Measurements from ENCODE around the gene CDC25B. TPM values are rescaled to one million over a fixed set of nuclear protein-coding genes. Genes with fewer than 3 reads are reported as not detected.
"Not testable (repeated sequence)": the region's sequence is repeated elsewhere in the genome, so short reads cannot be mapped to it uniquely, and the experiment has no call there.

Gene CDC25B
- total and polyA plus RNA-seq, 4 donors, result 4.4 to 12.9 (median 9.2) TPM

DNA sequence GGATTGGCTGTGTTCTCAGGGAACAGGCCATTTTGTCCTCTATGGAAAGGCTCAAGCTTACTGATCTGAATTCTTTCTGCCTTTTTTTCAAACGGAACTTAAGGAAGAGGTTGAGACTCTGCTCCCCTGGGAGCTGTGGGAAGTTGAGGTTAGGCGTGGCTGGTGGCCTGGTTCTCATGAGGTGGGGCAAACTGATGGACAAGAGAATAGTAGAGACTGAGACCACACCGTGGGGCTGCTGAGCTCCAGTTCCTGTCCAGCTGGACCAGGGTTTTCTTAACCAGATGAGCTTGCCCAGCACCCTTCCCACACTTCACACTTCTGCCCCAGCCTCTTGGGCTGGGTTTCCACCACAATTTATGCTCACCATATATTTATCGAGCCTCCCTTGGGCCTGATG, 30.3 kb downstream of the CDC25B start:
- peaks cover 3 to 48% (median 20%) of the 10 kb centered on the region in 4 donors for H3K36me3 ChIP-seq (ENCODE audit: control insufficient read depth in 4 of 4, insufficient read depth in 3 of 4, low read depth in 1 of 4, low read length in 3 of 4)
- WGBS, result 87% methylated on average over 4 of the region's 4 CpGs

DNA sequence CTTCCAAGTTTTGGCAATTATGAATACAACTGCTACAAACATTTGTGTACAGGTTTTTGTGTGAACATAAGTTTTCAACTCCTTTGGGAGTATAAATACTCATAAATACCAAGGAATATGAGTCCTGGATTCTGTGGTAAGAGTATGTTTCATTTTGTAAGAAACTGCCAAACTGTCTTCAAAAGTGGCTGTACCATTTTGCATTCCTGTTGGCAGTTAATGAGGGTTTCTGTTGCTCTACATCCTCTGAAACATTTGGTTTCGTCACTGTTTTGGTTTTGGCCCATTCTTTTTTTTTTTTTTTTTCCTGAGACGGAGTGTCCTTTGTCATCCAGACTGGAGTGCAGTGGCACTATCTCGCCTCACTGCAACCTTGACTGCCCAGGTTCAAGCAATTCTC, 32.7 kb downstream of the CDC25B start:
- no peak overlapping the region for H3K4me3 ChIP-seq (ENCODE audit: low read depth in 1 of 3, low read length in 3 of 3)
- TF ChIP-seq ZBTB33 (IDR thresholded peaks at IDR 0.05), result no peak
- TF ChIP-seq HNF4A (conservative IDR thresholded peaks at IDR 0.05), result no peak
- no peak for TF ChIP-seq RXRA (IDR thresholded peaks at IDR 0.05)
- TF ChIP-seq, protein P1, sequence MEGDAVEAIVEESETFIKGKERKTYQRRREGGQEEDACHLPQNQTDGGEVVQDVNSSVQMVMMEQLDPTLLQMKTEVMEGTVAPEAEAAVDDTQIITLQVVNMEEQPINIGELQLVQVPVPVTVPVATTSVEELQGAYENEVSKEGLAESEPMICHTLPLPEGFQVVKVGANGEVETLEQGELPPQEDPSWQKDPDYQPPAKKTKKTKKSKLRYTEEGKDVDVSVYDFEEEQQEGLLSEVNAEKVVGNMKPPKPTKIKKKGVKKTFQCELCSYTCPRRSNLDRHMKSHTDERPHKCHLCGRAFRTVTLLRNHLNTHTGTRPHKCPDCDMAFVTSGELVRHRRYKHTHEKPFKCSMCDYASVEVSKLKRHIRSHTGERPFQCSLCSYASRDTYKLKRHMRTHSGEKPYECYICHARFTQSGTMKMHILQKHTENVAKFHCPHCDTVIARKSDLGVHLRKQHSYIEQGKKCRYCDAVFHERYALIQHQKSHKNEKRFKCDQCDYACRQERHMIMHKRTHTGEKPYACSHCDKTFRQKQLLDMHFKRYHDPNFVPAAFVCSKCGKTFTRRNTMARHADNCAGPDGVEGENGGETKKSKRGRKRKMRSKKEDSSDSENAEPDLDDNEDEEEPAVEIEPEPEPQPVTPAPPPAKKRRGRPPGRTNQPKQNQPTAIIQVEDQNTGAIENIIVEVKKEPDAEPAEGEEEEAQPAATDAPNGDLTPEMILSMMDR (IDR thresholded peaks at IDR 0.05; ENCODE audit: low read depth, low read length, missing input control), result no peak
- no peak for TF ChIP-seq SP1 (IDR thresholded peaks at IDR 0.05)
- H3K27me3 ChIP-seq (ENCODE audit: control insufficient read depth in 4 of 4, insufficient read depth in 4 of 4, low read length in 3 of 4), result no peaks in the 10 kb centered on the region
- no peaks in the 10 kb centered on the region for H3K9me3 ChIP-seq (ENCODE audit: control insufficient read depth in 4 of 4, low read length in 3 of 4)
- WGBS, result 91% methylated on average over 3 of the region's 3 CpGs
- no peak overlapping the region for H3K27ac ChIP-seq (ENCODE audit: low read depth in 1 of 2, low read length in 2 of 2)
- no peaks in the 10 kb centered on the region for H3K4me1 ChIP-seq (ENCODE audit: control insufficient read depth in 4 of 4, insufficient read depth in 4 of 4, low read length in 3 of 4)
- H3K36me3 ChIP-seq (ENCODE audit: control insufficient read depth in 4 of 4, insufficient read depth in 3 of 4, low read depth in 1 of 4, low read length in 3 of 4), result peaks cover 1 to 33% (median 12%) of the 10 kb centered on the region in 4 donors
- DNase-seq (ENCODE audit: low spot score), result no peak
- no peak overlapping the region for H3K9ac ChIP-seq (ENCODE audit: low read depth in 1 of 2, low read length in 2 of 2)

More for the DNA sequence above, 30.3 kb downstream of the CDC25B start:
- Histone ChIP-seq H3K4me3 (ENCODE audit: low read depth in 1 of 3, low read length in 3 of 3) (no peak overlapping the region), H3K9ac (ENCODE audit: low read depth in 1 of 2, low read length in 2 of 2) (no peak overlapping the region), H3K9me3 (ENCODE audit: control insufficient read depth in 4 of 4, low read length in 3 of 4) (no peaks in the 10 kb centered on the region), H3K27ac (ENCODE audit: low read depth in 1 of 2, low read length in 2 of 2) (no peak overlapping the region), H3K27me3 (ENCODE audit: control insufficient read depth in 4 of 4, insufficient read depth in 4 of 4, low read length in 3 of 4) (no peaks in the 10 kb centered on the region), H3K4me1 (ENCODE audit: control insufficient read depth in 4 of 4, insufficient read depth in 4 of 4, low read length in 3 of 4) (peaks cover 0 to 2% (median 1%) of the 10 kb centered on the region in 4 donors)
- no peak for DNase-seq (ENCODE audit: low spot score)
- TF ChIP-seq RXRA (IDR thresholded peaks at IDR 0.05) (no peak), ZBTB33 (IDR thresholded peaks at IDR 0.05) (no peak), EGR1 (IDR thresholded peaks at IDR 0.05; ENCODE audit: low read depth in 2 of 2) (no peak), RAD21 (IDR thresholded peaks at IDR 0.05) (no peak), HNF4A (conservative IDR thresholded peaks at IDR 0.05) (no peak), JUND (IDR thresholded peaks at IDR 0.05) (no peak), SP1 (IDR thresholded peaks at IDR 0.05) (no peak), GABPA (IDR thresholded peaks at IDR 0.05 in 1 of 2, conservative IDR thresholded peaks at IDR 0.05 in 1 of 2) (no peak), FOXA1 (IDR thresholded peaks at IDR 0.05) (no peak), TAF1 (conservative IDR thresholded peaks at IDR 0.05) (no peak), YY1 (IDR thresholded peaks at IDR 0.05) (no peak), ATF3 (IDR thresholded peaks at IDR 0.05) (no peak)
- TF ChIP-seq, protein P2, sequence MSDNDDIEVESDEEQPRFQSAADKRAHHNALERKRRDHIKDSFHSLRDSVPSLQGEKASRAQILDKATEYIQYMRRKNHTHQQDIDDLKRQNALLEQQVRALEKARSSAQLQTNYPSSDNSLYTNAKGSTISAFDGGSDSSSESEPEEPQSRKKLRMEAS (IDR thresholded peaks at IDR 0.05), result no peak

GRCh38 chr20:3829891-3830290, 33.8 kb downstream of the CDC25B start:
- WGBS, result 97% methylated on average over 5 of the region's 5 CpGs
- not testable (repeated sequence) for H3K27ac ChIP-seq (ENCODE audit: low read depth in 1 of 2, low read length in 2 of 2); H3K4me3 ChIP-seq (ENCODE audit: low read depth in 1 of 3, low read length in 3 of 3); H3K9me3 ChIP-seq (ENCODE audit: control insufficient read depth in 4 of 4, low read length in 3 of 4); H3K27me3 ChIP-seq (ENCODE audit: control insufficient read depth in 4 of 4, insufficient read depth in 4 of 4, low read length in 3 of 4); H3K4me1 ChIP-seq (ENCODE audit: control insufficient read depth in 4 of 4, insufficient read depth in 4 of 4, low read length in 3 of 4); DNase-seq (ENCODE audit: low spot score); H3K9ac ChIP-seq (ENCODE audit: low read depth in 1 of 2, low read length in 2 of 2)
- H3K36me3 ChIP-seq (ENCODE audit: control insufficient read depth in 4 of 4, insufficient read depth in 3 of 4, low read depth in 1 of 4, low read length in 3 of 4), result peaks cover 0 to 24% (median 7%) of the 10 kb centered on the region in 4 donors
